ENCODE measurements around the gene B3GAT1.

- TF ChIP-seq POLR2AphosphoS5 (IDR thresholded peaks at IDR 0.05) (no peak), CTCF (IDR thresholded peaks at IDR 0.05; ENCODE audit: poor library complexity, severe bottlenecking) (no peak), EP300 (conservative IDR thresholded peaks at IDR 0.05; ENCODE audit: poor library complexity, severe bottlenecking) (no peak), TAF1 (IDR thresholded peaks at IDR 0.05; ENCODE audit: low read depth) (no peak), EZH2 (IDR thresholded peaks at IDR 0.05; ENCODE audit: borderline replicate concordance, insufficient read depth, low read length, poor library complexity, severe bottlenecking) (no peak), MXI1 (conservative IDR thresholded peaks at IDR 0.05; ENCODE audit: poor library complexity, severe bottlenecking) (no peak), RAD21 (conservative IDR thresholded peaks at IDR 0.05) (no peak), SMC3 (conservative IDR thresholded peaks at IDR 0.05; ENCODE audit: poor library complexity) (no peak)
Observed at GRCh38 chr11:134425816-134426536, 13.9 kb upstream of the B3GAT1 start.
